Neural cell (in vitro differentiated cells): Measurements from ENCODE around the gene TRPM1. TPM values are rescaled to one million over a fixed set of nuclear protein-coding genes. Genes with fewer than 3 reads are reported as not detected.

ENCODE experiments used
- H2AFZ ChIP-seq: fragments of 200-600, 300-800 bp; sonication (generic), shearing (Covaris generic); 2 replicates; pipeline ENCODE4 v1.6.0; 2014; ENCODE audit warnings: low read depth, mild to moderate bottlenecking, antibody characterized with exemption, low read length, moderate library complexity
- H3F3A ChIP-seq: fragments of 200-600 bp; shearing (Covaris generic); 2 replicates; pipeline ENCODE4 v1.6.1; 2016; ENCODE audit warnings: mild to moderate bottlenecking, moderate library complexity, mixed read lengths, antibody characterized with exemption, low read length; ENCODE audit not compliant: insufficient read depth, poor library complexity, severe bottlenecking
- H3K27ac ChIP-seq: fragments of 200-600, 300-800 bp; sonication (generic), shearing (Covaris generic); 2 replicates; pipeline ENCODE4 v1.5.1; 2014; ENCODE audit warnings: mild to moderate bottlenecking, low read length, moderate library complexity
- H3K27me3 ChIP-seq: fragments of 300-800, 200-600 bp; sonication (generic), shearing (Covaris generic); 2 replicates; pipeline ENCODE4 v1.6.0; 2014; ENCODE audit warnings: mild to moderate bottlenecking, low read depth, low read length, moderate library complexity; ENCODE audit not compliant: insufficient read depth
- H3K36me3 ChIP-seq: fragments of 300-800, 200-600 bp; sonication (generic), shearing (Covaris generic); 2 replicates; pipeline ENCODE4 v1.5.1; 2014; ENCODE audit warnings: mild to moderate bottlenecking, antibody characterized with exemption, low read length, moderate library complexity; ENCODE audit not compliant: insufficient read depth
- H3K4me2 ChIP-seq: fragments of 300-800, 200-600 bp; sonication (generic), shearing (Covaris generic); 2 replicates; pipeline ENCODE4 v1.6.0; 2014; ENCODE audit warnings: mild to moderate bottlenecking, low read length
- H3K4me3 ChIP-seq: fragments of 300-800, 200-600 bp; sonication (generic), shearing (Covaris generic); 2 replicates; pipeline ENCODE4 v1.5.1; 2014; ENCODE audit warnings: mild to moderate bottlenecking, low read length, moderate library complexity
- H3K79me2 ChIP-seq: fragments of 200-600 bp; shearing (Covaris generic); replicated peaks from 2 replicates; pipeline ENCODE4 v1.6.0; 2014; ENCODE audit warnings: mild to moderate bottlenecking, low read length, moderate library complexity; ENCODE audit not compliant: insufficient read depth
- H3K9ac ChIP-seq: fragments of 300-800, 200-600 bp; sonication (generic), shearing (Covaris generic); 2 replicates; pipeline ENCODE4 v1.6.1; 2016; ENCODE audit warnings: mild to moderate bottlenecking, low read length, mixed read lengths
- H3K9me2 ChIP-seq: fragments of 200-600 bp; shearing (Covaris generic); 2 replicates; pipeline ENCODE4 v1.6.1; 2016; ENCODE audit warnings: mild to moderate bottlenecking, low read length, mixed read lengths; ENCODE audit not compliant: insufficient read depth
- H3K9me3 ChIP-seq: fragments of 200-600, 300-800 bp; sonication (generic), shearing (Covaris generic); 2 replicates; pipeline ENCODE4 v1.6.1; 2016; ENCODE audit warnings: mild to moderate bottlenecking, mixed run types, low read length, moderate library complexity, mixed read lengths
- H4K20me1 ChIP-seq: fragments of 200-600 bp; shearing (Covaris generic); 2 replicates; pipeline ENCODE4 v1.6.1; 2016; ENCODE audit warnings: mild to moderate bottlenecking, mixed run types; ENCODE audit not compliant: insufficient read depth
- EP300 ChIP-seq: fragments of 450-650 bp; conservative IDR thresholded peaks from 2 replicates; pipeline ENCODE4 v1.6.1; 2014; ENCODE audit warnings: antibody characterized with exemption, mild to moderate bottlenecking, moderate library complexity; ENCODE audit not compliant: poor library complexity, severe bottlenecking
- EZH2 ChIP-seq: fragments of 200-600, 300-800 bp; shearing (Covaris generic), sonication (generic); IDR thresholded peaks from 2 replicates; pipeline ENCODE4 v1.6.1; 2014; ENCODE audit warnings: antibody characterized with exemption, low read length, borderline replicate concordance, mild to moderate bottlenecking; ENCODE audit not compliant: insufficient read depth, poor library complexity, severe bottlenecking
- MXI1 ChIP-seq: fragments of 450-650 bp; conservative IDR thresholded peaks from 2 replicates; pipeline ENCODE4 v1.6.1; 2014; ENCODE audit warnings: antibody characterized with exemption, mild to moderate bottlenecking; ENCODE audit not compliant: poor library complexity, severe bottlenecking
- POLR2AphosphoS5 ChIP-seq: IDR thresholded peaks from 2 replicates; pipeline ENCODE4 v1.6.1; 2012
- SMC3 ChIP-seq: fragments of 450-650 bp; conservative IDR thresholded peaks from 2 replicates; pipeline ENCODE4 v1.6.1; 2014; ENCODE audit warnings: antibody characterized with exemption, mild to moderate bottlenecking, moderate library complexity; ENCODE audit not compliant: poor library complexity
- polyA plus RNA-seq: library from polyadenylated mRNA; depleted of rRNA; stranded (reverse); fragments of >200 nt; gene quantifications from 2 replicates; pipeline ENCODE4 v1.2.3, GENCODE V29; 2014
- TF ChIP-seq, protein P1 (sequence below): fragments of 450-650 bp; IDR thresholded peaks from 2 replicates; pipeline ENCODE4 v1.5.1; 2014; ENCODE audit warnings: antibody characterized with exemption, mild to moderate bottlenecking, moderate library complexity; ENCODE audit not compliant: poor library complexity, severe bottlenecking
- TF ChIP-seq, protein P2 (sequence below): IDR thresholded peaks from 2 replicates; pipeline ENCODE4 v1.6.1; 2012; ENCODE audit warnings: borderline replicate concordance

Gene TRPM1
- polyA plus RNA-seq, 1 donor from 2014 or later, result not detected

DNA sequence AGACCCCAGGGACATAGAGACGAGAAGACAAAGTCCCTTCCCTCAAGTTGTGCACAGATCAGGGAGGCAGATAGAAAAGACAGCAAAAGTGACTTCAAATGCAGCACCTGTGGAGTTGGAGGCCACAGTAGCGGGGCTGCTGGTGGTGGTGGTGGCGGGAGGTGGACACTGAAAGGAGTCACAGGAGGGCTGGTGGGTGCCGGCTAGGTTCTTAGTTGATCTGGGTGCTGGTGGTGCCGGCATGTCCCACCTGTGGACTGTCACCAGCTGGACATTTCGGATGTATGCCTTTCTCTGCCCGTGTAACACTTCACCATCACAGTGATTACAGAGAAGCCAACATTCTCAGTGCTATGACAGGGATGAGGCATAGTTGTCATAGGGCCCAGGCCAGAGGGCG lies 60.9 kb downstream of the TRPM1 start:
- H3K36me3 ChIP-seq, result no peaks in the 10 kb centered on the region
- TF ChIP-seq EZH2 (no peak), SMC3 (no peak)
- TF ChIP-seq, protein P1, sequence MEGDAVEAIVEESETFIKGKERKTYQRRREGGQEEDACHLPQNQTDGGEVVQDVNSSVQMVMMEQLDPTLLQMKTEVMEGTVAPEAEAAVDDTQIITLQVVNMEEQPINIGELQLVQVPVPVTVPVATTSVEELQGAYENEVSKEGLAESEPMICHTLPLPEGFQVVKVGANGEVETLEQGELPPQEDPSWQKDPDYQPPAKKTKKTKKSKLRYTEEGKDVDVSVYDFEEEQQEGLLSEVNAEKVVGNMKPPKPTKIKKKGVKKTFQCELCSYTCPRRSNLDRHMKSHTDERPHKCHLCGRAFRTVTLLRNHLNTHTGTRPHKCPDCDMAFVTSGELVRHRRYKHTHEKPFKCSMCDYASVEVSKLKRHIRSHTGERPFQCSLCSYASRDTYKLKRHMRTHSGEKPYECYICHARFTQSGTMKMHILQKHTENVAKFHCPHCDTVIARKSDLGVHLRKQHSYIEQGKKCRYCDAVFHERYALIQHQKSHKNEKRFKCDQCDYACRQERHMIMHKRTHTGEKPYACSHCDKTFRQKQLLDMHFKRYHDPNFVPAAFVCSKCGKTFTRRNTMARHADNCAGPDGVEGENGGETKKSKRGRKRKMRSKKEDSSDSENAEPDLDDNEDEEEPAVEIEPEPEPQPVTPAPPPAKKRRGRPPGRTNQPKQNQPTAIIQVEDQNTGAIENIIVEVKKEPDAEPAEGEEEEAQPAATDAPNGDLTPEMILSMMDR, result no peak
- H3K9ac ChIP-seq, result no peak overlapping the region

DNA sequence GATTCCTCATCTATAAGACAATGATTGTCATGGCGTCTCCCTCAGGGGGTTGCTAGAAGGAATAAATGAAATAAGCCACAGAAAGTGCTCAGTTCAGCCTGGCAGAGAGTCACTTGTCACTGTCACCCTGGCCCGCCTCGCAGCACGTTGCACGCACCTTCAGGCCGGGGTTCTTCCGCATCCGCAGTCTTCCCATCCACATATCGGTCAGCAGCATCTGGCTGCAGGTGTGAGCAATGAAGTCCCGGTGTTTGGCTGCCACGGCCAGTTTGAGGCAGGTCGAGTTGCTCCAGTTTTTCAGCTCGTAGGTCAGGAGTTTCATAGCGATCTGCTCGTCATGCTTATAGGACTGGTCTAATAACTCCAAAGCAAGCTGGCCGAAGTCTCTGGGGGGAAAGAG lies 61.6 kb downstream of the TRPM1 start:
- no peaks in the 10 kb centered on the region for H4K20me1 ChIP-seq
- no peaks in the 10 kb centered on the region for H3K79me2 ChIP-seq
- H3K9me2 ChIP-seq, result no peaks in the 10 kb centered on the region
- no peaks in the 10 kb centered on the region for H3K9me3 ChIP-seq
- H3K4me3 ChIP-seq, result no peak overlapping the region
- no peaks in the 10 kb centered on the region for H3K36me3 ChIP-seq
- H3K27ac ChIP-seq, result no peak overlapping the region
- H2AFZ ChIP-seq, result no peak overlapping the region
- TF ChIP-seq, protein P2, sequence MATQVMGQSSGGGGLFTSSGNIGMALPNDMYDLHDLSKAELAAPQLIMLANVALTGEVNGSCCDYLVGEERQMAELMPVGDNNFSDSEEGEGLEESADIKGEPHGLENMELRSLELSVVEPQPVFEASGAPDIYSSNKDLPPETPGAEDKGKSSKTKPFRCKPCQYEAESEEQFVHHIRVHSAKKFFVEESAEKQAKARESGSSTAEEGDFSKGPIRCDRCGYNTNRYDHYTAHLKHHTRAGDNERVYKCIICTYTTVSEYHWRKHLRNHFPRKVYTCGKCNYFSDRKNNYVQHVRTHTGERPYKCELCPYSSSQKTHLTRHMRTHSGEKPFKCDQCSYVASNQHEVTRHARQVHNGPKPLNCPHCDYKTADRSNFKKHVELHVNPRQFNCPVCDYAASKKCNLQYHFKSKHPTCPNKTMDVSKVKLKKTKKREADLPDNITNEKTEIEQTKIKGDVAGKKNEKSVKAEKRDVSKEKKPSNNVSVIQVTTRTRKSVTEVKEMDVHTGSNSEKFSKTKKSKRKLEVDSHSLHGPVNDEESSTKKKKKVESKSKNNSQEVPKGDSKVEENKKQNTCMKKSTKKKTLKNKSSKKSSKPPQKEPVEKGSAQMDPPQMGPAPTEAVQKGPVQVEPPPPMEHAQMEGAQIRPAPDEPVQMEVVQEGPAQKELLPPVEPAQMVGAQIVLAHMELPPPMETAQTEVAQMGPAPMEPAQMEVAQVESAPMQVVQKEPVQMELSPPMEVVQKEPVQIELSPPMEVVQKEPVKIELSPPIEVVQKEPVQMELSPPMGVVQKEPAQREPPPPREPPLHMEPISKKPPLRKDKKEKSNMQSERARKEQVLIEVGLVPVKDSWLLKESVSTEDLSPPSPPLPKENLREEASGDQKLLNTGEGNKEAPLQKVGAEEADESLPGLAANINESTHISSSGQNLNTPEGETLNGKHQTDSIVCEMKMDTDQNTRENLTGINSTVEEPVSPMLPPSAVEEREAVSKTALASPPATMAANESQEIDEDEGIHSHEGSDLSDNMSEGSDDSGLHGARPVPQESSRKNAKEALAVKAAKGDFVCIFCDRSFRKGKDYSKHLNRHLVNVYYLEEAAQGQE, result no peak
- no peak for TF ChIP-seq EP300
- TF ChIP-seq MXI1, result no peak
- TF ChIP-seq POLR2AphosphoS5, result no peak
- TF ChIP-seq, protein P1, result no peak
- no peaks in the 10 kb centered on the region for H3F3A ChIP-seq
- no peak overlapping the region for H3K9ac ChIP-seq
- H3K27me3 ChIP-seq, result no peaks in the 10 kb centered on the region
- no peak overlapping the region for H3K4me2 ChIP-seq

More for the DNA sequence above, 60.9 kb downstream of the TRPM1 start:
- Histone ChIP-seq H3K27me3 (no peaks in the 10 kb centered on the region), H3K4me2 (no peak overlapping the region), H4K20me1 (no peaks in the 10 kb centered on the region), H3K9me2 (no peaks in the 10 kb centered on the region), H3K9me3 (no peaks in the 10 kb centered on the region), H3K27ac (no peak overlapping the region), H3F3A (no peaks in the 10 kb centered on the region), H2AFZ (no peak overlapping the region), H3K79me2 (no peaks in the 10 kb centered on the region), H3K4me3 (no peak overlapping the region)
